Measurements from ENCODE around the gene MSH2.

- no peak for TF ChIP-seq ZNF274 (IDR thresholded peaks at IDR 0.05; ENCODE audit: low read depth, low read length)
- no peak for TF ChIP-seq YY1 (IDR thresholded peaks at IDR 0.05; ENCODE audit: insufficient read depth, insufficient read length)
Measured at GRCh38 chr2:47504174-47504810, 101.3 kb downstream of the MSH2 start.

All from NT2/D1 (cell line).